GM23338 (cell line): ENCODE data around the gene ZNF536. TPM values are rescaled to one million over a fixed set of nuclear protein-coding genes. Genes with fewer than 3 reads are reported as not detected.
"Not testable (repeated sequence)": the region's sequence is repeated elsewhere in the genome, so short reads cannot be mapped to it uniquely, and the experiment has no call there.

Source experiments
- ATAC-seq: fragments of 200-7000 bp; cut with Tn5 transposase; 3 replicates; pipeline ENCODE4 v1.9.1; 2020
- DNase-seq: peaks from one replicate; pipeline ENCODE4 v3.0.0-alpha.2; 2015; ENCODE audit warnings: low spot score
- H2AFZ ChIP-seq: fragments of 200-600 bp; sonication (generic); 2 replicates; pipeline ENCODE4 v1.8.0; 2016; ENCODE audit warnings: antibody characterized with exemption, mild to moderate bottlenecking, moderate library complexity
- H3F3A ChIP-seq: fragments of 200-600 bp; sonication (generic); replicated peaks from 2 replicates; pipeline ENCODE4 v1.8.0; 2017; ENCODE audit warnings: antibody characterized with exemption, mixed run types, low read depth
- H3K27ac ChIP-seq: fragments of 200-600 bp; sonication (generic); 2 replicates; pipeline ENCODE4 v1.6.1; 2016; ENCODE audit warnings: low read depth
- H3K27me3 ChIP-seq: fragments of 200-600 bp; sonication (generic); 2 replicates; pipeline ENCODE4 v1.8.0; 2016; ENCODE audit warnings: mild to moderate bottlenecking, mixed run types, moderate library complexity; ENCODE audit not compliant: insufficient read depth
- H3K36me3 ChIP-seq: fragments of 200-600 bp; sonication (generic); 2 replicates; pipeline ENCODE4 v1.8.0; 2016; ENCODE audit warnings: mild to moderate bottlenecking; ENCODE audit not compliant: insufficient read depth
- H3K4me1 ChIP-seq: fragments of 200-600 bp; sonication (generic); 2 replicates; pipeline ENCODE4 v1.8.0; 2016; ENCODE audit warnings: mild to moderate bottlenecking, moderate library complexity; ENCODE audit not compliant: insufficient read depth
- H3K4me2 ChIP-seq: fragments of 200-600 bp; sonication (generic); 2 replicates; pipeline ENCODE4 v1.7.1; 2017; ENCODE audit warnings: mixed run types
- H3K4me3 ChIP-seq: fragments of 200-600 bp; sonication (generic); 2 replicates; pipeline ENCODE4 v1.6.1; 2016; ENCODE audit warnings: mixed run types
- H3K79me2 ChIP-seq: fragments of 200-600 bp; sonication (generic); replicated peaks from 2 replicates; pipeline ENCODE4 v1.8.0; 2017; ENCODE audit warnings: mild to moderate bottlenecking; ENCODE audit not compliant: insufficient read depth
- H3K9me2 ChIP-seq: fragments of 200-600 bp; sonication (generic); 2 replicates; pipeline ENCODE4 v1.8.0; 2017; ENCODE audit not compliant: insufficient read depth
- H4K20me1 ChIP-seq: fragments of 200-600 bp; sonication (generic); replicated peaks from 2 replicates; pipeline ENCODE4 v1.8.0; 2017; ENCODE audit warnings: mild to moderate bottlenecking; ENCODE audit not compliant: insufficient read depth
- H3K27ac Mint-ChIP-seq: 2 replicates; pipeline ENCODE4 v1.8.0; 2020; ENCODE audit warnings: inconsistent platforms, mild to moderate bottlenecking, moderate library complexity, mixed read lengths
- H3K27me3 Mint-ChIP-seq: 3 replicates; pipeline ENCODE4 v1.8.0; 2022; ENCODE audit warnings: low read depth, mild to moderate bottlenecking, moderate library complexity, mixed read lengths, inconsistent platforms; ENCODE audit not compliant: insufficient read depth, poor library complexity
- H3K36me3 Mint-ChIP-seq: 3 replicates; pipeline ENCODE4 v1.8.0; 2021; ENCODE audit warnings: low read depth, mild to moderate bottlenecking, inconsistent platforms, moderate library complexity, mixed read lengths
- H3K4me1 Mint-ChIP-seq: 3 replicates; pipeline ENCODE4 v1.8.0; 2020; ENCODE audit warnings: mild to moderate bottlenecking, inconsistent platforms, mixed read lengths
- H3K4me3 Mint-ChIP-seq: 3 replicates; pipeline ENCODE4 v1.8.0; 2021; ENCODE audit warnings: moderate library complexity, mild to moderate bottlenecking, inconsistent platforms, mixed read lengths
- H3K9me3 Mint-ChIP-seq: 3 replicates; pipeline ENCODE4 v1.8.0; 2020; ENCODE audit warnings: moderate library complexity, mild to moderate bottlenecking, inconsistent platforms, mixed read lengths
- CREB1 ChIP-seq: fragments of 250-450 bp; sonication (Bioruptor Pico); IDR thresholded peaks from 2 replicates; pipeline ENCODE4 v1.5.0; 2020; ENCODE audit warnings: low read depth, mild to moderate bottlenecking, moderate library complexity
- CTCF ChIP-seq, 2 experiments: fragments of 200-600 bp in 1 of 2; sonication (generic) in 1 of 2; conservative IDR thresholded peaks; 2 replicates each; pipeline versions ENCODE4 v1.5.1 to v1.6.1; 2016 to 2017; ENCODE audit warnings: antibody characterized with exemption in 2 of 2, low read depth in 2 of 2, mild to moderate bottlenecking in 2 of 2, moderate library complexity in 1 of 2
- EZH2 ChIP-seq: fragments of 200-600 bp; sonication (generic); IDR thresholded peaks from one replicate; pipeline ENCODE4 v1.8.0; 2017; ENCODE audit warnings: antibody characterized with exemption, mild to moderate bottlenecking, low read depth; ENCODE audit not compliant: unreplicated experiment
- EZH2phosphoT487 ChIP-seq: fragments of 200-600 bp; sonication (generic); IDR thresholded peaks from one replicate; pipeline ENCODE4 v1.8.1; 2018; ENCODE audit warnings: antibody characterized with exemption; ENCODE audit not compliant: unreplicated experiment
- JUNB ChIP-seq: IDR thresholded peaks from one replicate; pipeline ENCODE4 v1.6.1; 2016; ENCODE audit warnings: antibody characterized with exemption; ENCODE audit not compliant: unreplicated experiment
- POLR2AphosphoS5 ChIP-seq: IDR thresholded peaks from 2 replicates; pipeline ENCODE4 v1.6.1; 2016; ENCODE audit warnings: antibody characterized with exemption, low read depth
- REST ChIP-seq: IDR thresholded peaks from one replicate; pipeline ENCODE4 v1.6.1; 2018; ENCODE audit warnings: antibody characterized with exemption; ENCODE audit not compliant: unreplicated experiment
- STAT1 ChIP-seq: IDR thresholded peaks from one replicate; pipeline ENCODE4 v1.6.1; 2016; ENCODE audit warnings: antibody characterized with exemption; ENCODE audit not compliant: unreplicated experiment
- ZNF331 ChIP-seq: fragments of 250-450 bp; sonication (Bioruptor Pico); IDR thresholded peaks from 2 replicates; pipeline ENCODE4 v1.5.0; 2020; ENCODE audit warnings: low read depth, mild to moderate bottlenecking, moderate library complexity
- polyA plus RNA-seq: library from polyadenylated mRNA; unstranded; fragments of >200 nt; fragmentation: Nextera tagmentation; extraction: Ambion mirVana; gene quantifications from 2 replicates; pipeline ENCODE4 v1.2.1, GENCODE V29; 2016
- total RNA-seq: library from RNA; depleted of rRNA; stranded (reverse); fragments of >200 nt; shearing (Covaris generic); gene quantifications from 2 replicates; pipeline ENCODE4 v1.2.3, GENCODE V29; 2014
- TF ChIP-seq, protein P1 (sequence below): IDR thresholded peaks from 2 replicates; pipeline ENCODE4 v1.6.1; 2016; ENCODE audit warnings: antibody characterized with exemption

ZNF536 gene
- total and polyA plus RNA-seq, 2 experiments from 2014 or later, result 0.07 TPM; not detected in 1

DNA sequence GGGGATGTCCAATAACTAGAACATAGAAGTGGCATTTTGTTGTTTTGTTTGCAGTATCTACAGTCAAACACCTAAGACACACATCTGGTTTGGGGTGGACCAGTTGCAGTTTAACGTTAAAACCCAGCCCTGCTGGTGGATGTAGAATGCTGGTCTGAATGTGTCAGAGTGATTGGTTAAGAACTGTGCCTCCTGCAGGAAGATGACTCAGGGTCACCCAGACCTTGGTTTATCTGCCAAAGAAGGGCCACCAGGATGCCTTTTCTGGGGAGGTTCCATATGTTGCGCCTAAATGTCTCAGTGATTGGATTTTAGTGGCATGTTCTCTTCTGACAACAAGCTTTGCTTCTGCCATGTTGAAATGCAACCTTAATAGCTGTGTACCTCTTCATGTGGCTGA is 23.1 kb downstream of the ZNF536 start:
- TF ChIP-seq POLR2AphosphoS5, result no peak
- TF ChIP-seq, protein P1, sequence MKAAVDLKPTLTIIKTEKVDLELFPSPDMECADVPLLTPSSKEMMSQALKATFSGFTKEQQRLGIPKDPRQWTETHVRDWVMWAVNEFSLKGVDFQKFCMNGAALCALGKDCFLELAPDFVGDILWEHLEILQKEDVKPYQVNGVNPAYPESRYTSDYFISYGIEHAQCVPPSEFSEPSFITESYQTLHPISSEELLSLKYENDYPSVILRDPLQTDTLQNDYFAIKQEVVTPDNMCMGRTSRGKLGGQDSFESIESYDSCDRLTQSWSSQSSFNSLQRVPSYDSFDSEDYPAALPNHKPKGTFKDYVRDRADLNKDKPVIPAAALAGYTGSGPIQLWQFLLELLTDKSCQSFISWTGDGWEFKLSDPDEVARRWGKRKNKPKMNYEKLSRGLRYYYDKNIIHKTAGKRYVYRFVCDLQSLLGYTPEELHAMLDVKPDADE, result no peak
- no peak for TF ChIP-seq ZNF331 (CRISPR knock-in tag)
- no peak for TF ChIP-seq CTCF (conservative IDR thresholded peaks at IDR 0.05; ENCODE audit: low read depth in 2 of 2)
- H4K20me1 ChIP-seq, result no peaks in the 10 kb centered on the region
- H3K27ac ChIP-seq, result no peak overlapping the region
- H3K27me3 Mint-ChIP-seq, result peaks cover 11% of the 10 kb centered on the region
- DNase-seq (no peak), ATAC-seq (no peak)
- no peak overlapping the region for H2AFZ ChIP-seq
- H3K79me2 ChIP-seq, result no peaks in the 10 kb centered on the region
- H3F3A ChIP-seq, result no peaks in the 10 kb centered on the region
- H3K9me3 Mint-ChIP-seq, result peaks cover 2% of the 10 kb centered on the region; the same call in 1 of the 3 replicates
- no peaks in the 10 kb centered on the region for H3K27me3 ChIP-seq
- no peak overlapping the region for H3K4me2 ChIP-seq
- no peaks in the 10 kb centered on the region for H3K36me3 ChIP-seq
- H3K36me3 Mint-ChIP-seq, result no peaks in the 10 kb centered on the region
- peaks cover 26% of the 10 kb centered on the region for H3K4me1 Mint-ChIP-seq
- peaks cover 23% of the 10 kb centered on the region for H3K4me1 ChIP-seq
- H3K9me2 ChIP-seq, result no peaks in the 10 kb centered on the region
- H3K4me3 Mint-ChIP-seq, result no peak overlapping the region
- no peak overlapping the region for H3K4me3 ChIP-seq
- no peak overlapping the region for H3K27ac Mint-ChIP-seq

GRCh38 chr19:30398539-30398938 is 26.4 kb downstream of the ZNF536 start:
- H3K27me3 Mint-ChIP-seq, H3K79me2 ChIP-seq, H3K27me3 ChIP-seq, H4K20me1 ChIP-seq, H3K36me3 ChIP-seq, H3K9me3 Mint-ChIP-seq, H3K4me1 ChIP-seq, H3K9me2 ChIP-seq, DNase-seq, H3K4me1 Mint-ChIP-seq, H3K27ac ChIP-seq, H3K4me2 ChIP-seq, H3F3A ChIP-seq, ATAC-seq, H3K36me3 Mint-ChIP-seq, H2AFZ ChIP-seq, H3K4me3 ChIP-seq, H3K27ac Mint-ChIP-seq, H3K4me3 Mint-ChIP-seq: not testable (repeated sequence)

- Histone ChIP-seq H3K4me2 (no peak overlapping the region), H3K79me2 (no peaks in the 10 kb centered on the region), H3K9me2 (no peaks in the 10 kb centered on the region), H2AFZ (no peak overlapping the region), H3K27me3 (no peaks in the 10 kb centered on the region), H3K4me1 (no peaks in the 10 kb centered on the region; the same call in 1 of the 2 replicates), H3K4me3 (no peak overlapping the region), H3K27ac (no peak overlapping the region), H4K20me1 (no peaks in the 10 kb centered on the region), H3F3A (no peaks in the 10 kb centered on the region), H3K36me3 (no peaks in the 10 kb centered on the region)
- peaks cover 18% of the 10 kb centered on the region for H3K4me1 Mint-ChIP-seq
- ATAC-seq (no peak), DNase-seq (no peak)
- peaks cover 8% of the 10 kb centered on the region for H3K27me3 Mint-ChIP-seq
- no peak overlapping the region for H3K4me3 Mint-ChIP-seq
- H3K27ac Mint-ChIP-seq, result no peak overlapping the region
- no peaks in the 10 kb centered on the region for H3K36me3 Mint-ChIP-seq
- TF ChIP-seq STAT1 (no peak), JUNB (no peak), EZH2phosphoT487 (no peak), EZH2 (no peak), REST (no peak), CREB1 (CRISPR knock-in tag) (no peak), CTCF (conservative IDR thresholded peaks at IDR 0.05; ENCODE audit: low read depth in 2 of 2) (no peak)
- TF ChIP-seq, protein P1, result no peak
- H3K9me3 Mint-ChIP-seq, result peaks cover 2% of the 10 kb centered on the region; the same call in 1 of the 3 replicates
Measured at GRCh38 chr19:30401956-30402355, 29.8 kb downstream of the ZNF536 start.
